Fibroblast of mammary gland (primary cell): Measurements from ENCODE around the gene DAPL1.

ENCODE experiments used
- DNase-seq: peaks from one replicate; pipeline ENCODE4 v3.0.0-alpha.2; 2010; ENCODE audit warnings: low read depth
- H3K4me3 ChIP-seq: 2 replicates; pipeline ENCODE4 v1.5.1; 2011; ENCODE audit warnings: low read depth, mild to moderate bottlenecking, low read length, moderate library complexity; ENCODE audit not compliant: control insufficient read depth
- TF ChIP-seq, protein P1 (sequence below): conservative IDR thresholded peaks from 2 replicates; pipeline ENCODE4 v1.5.1; 2011; ENCODE audit warnings: low read depth, low read length, inconsistent platforms; ENCODE audit not compliant: control insufficient read depth, insufficient read depth

The DAPL1 gene

DNA sequence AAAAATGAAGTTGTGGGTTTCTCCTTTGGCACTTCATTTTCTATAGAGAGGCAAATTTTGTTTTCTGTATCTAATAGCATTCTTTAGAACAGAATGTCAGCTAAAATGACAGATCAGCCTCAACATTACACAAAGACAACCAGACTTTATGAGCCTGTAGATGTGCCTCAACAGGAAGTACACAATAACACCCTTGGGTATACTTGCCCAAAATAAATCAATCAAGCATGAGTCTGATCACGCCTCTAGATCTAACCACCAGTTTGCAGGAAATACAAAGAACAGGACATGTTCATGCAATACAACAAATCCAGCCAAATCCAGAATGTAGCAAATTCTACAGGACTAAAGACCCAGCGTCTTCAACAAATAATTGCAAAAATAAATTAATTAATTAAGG is 11.2 kb upstream of the DAPL1 start:
- DNase-seq: no peak
- TF ChIP-seq, protein P1, sequence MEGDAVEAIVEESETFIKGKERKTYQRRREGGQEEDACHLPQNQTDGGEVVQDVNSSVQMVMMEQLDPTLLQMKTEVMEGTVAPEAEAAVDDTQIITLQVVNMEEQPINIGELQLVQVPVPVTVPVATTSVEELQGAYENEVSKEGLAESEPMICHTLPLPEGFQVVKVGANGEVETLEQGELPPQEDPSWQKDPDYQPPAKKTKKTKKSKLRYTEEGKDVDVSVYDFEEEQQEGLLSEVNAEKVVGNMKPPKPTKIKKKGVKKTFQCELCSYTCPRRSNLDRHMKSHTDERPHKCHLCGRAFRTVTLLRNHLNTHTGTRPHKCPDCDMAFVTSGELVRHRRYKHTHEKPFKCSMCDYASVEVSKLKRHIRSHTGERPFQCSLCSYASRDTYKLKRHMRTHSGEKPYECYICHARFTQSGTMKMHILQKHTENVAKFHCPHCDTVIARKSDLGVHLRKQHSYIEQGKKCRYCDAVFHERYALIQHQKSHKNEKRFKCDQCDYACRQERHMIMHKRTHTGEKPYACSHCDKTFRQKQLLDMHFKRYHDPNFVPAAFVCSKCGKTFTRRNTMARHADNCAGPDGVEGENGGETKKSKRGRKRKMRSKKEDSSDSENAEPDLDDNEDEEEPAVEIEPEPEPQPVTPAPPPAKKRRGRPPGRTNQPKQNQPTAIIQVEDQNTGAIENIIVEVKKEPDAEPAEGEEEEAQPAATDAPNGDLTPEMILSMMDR: no peak
- H3K4me3 ChIP-seq: no peak overlapping the region

DNA sequence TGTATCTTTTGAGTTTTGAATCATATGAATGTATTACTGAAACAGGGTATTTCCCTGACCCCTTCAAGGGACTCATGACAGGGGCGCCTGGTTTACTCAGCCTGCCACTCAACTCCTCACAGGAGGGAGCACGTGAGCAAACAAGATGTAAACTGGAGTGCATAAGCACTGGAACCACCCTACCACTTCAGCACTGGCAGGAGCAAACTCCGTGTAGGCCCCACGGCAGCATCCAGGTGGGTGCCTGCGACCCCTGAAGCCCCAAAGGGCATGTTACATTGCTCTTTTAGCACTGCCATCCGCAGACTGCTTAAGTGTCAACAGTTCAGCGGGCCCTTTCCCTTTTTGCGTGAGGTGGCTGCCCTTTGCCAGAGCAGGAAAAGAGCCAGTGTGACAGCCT is 8.2 kb upstream of the DAPL1 start:
- TF ChIP-seq, protein P1: no peak
- DNase-seq: no peak
- no peak overlapping the region for H3K4me3 ChIP-seq

DNA sequence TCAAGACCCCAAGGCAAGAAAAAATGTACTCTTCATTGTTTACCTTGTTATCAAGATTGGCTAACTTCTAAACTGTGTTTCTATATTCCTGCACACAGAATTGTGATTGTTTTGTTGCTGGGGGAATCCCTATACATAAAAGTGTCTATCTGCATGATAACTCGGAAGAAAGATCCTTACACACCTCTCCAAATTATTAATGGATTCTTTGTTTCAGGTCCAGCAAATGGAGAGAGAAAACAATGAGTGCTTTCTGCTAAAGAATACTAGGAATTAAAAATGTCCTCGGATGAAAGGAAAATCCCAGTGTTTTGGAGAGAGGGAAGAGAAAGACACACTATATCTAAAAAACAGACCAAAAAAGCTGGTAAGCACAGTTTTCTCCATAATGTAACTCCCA is 6.2 kb upstream of the DAPL1 start:
- no peak for DNase-seq
- TF ChIP-seq, protein P1: no peak
- no peak overlapping the region for H3K4me3 ChIP-seq

DNA sequence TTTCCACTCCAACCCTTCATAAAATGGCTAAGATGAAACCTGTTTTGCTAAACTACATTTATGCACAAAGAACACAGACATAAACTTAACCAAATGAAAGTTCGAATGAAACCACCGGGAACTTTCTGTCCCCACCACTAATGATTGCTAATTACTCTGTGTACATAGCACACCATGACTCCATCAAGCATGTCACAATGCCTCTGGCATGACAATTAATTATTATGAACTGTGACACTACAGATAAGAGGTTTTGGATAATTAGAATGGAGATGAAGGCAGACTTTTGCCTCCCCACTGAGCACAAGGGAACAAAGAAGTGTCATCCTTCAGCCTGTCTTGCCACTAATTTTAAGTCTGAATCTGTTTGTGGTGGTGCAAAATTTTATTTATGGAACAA is 1.5 kb downstream of the DAPL1 start:
- DNase-seq: no peak
- H3K4me3 ChIP-seq: no peak overlapping the region
- TF ChIP-seq, protein P1: no peak

DNA sequence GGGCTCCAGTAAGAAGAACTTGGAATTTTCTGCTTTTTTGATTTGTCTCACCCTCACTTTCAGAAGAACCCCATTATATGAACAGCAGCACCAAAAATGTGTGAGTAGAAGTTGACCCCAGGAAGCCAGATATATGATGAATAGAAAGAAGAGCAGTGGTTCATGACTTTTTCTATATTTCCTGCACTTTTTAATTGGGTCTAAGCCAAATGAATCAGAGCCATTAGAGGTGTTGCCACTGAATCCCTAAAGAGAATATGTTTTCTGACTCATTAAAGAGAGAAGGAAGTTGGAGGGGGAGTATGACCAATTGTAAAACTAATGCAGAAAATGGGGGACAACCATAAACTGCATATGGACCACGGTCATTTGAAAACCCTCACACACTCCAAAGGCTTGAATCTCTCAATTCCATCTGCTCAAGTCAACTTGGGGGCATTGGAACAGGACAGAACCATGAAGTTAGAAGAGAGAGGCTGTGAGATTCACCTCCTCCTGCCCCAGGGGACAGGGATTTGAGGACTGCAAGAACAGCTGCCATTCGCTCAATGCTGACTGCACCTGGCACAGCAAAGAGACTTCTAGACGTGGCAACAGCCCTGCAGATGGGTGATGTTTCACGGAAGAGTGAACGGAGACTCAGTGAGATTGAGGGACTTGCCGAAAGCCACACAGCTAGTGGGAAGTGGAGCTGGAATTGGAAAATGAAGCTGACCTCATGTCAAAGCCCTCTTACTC is 3.0 kb downstream of the DAPL1 start:
- H3K4me3 ChIP-seq: no peak overlapping the region
- TF ChIP-seq, protein P1: no peak
- peak; percentile 75 for DNase-seq

DNA sequence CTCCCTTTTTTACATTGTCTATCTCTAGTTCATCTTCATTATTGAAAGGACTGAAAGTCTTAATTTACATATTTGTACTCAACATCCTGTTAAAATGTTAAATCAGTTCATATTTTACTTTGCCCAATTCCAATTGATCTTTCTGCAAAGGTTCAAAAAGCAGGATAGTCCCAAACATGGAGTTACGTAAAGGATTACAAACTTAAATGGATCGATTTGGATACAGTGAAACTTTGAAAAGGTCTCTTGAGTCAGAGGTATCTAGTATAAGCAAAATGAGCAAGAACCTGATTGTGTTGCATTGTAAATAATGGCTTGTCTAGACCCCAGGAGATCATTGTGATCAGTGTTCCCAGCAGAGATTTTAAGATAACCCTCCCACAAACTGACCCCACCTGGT is 4.1 kb downstream of the DAPL1 start:
- H3K4me3 ChIP-seq: no peak overlapping the region
- DNase-seq: no peak
- TF ChIP-seq, protein P1: no peak
